Natural killer cell (primary cell): ENCODE results near the gene PLEKHG4B. TPM values are rescaled to one million over a fixed set of nuclear protein-coding genes. Genes with fewer than 3 reads are reported as not detected.

Source experiments
- ATAC-seq, 3 donors: fragments of 150-1000 bp in 2 of 3; fragments of 200-7000 bp in 1 of 3; cut with Tn5 transposase; 1 replicate in 1 of 3; 2 replicates in 2 of 3; pipeline ENCODE4 v1.10.0; 2021; ENCODE audit warnings: mild to moderate bottlenecking in 2 of 3, moderate library complexity in 2 of 3
- DNase-seq, 2 donors: peaks; one replicate each; pipeline versions ENCODE4 v3.0.0 to v3.0.0-alpha.2; 2013 to 2021; ENCODE audit warnings: mixed read lengths in 1 of 2
- H3K27ac ChIP-seq: one replicate; pipeline ENCODE4 v1.5.1; 2013; ENCODE audit warnings: mild to moderate bottlenecking, low read length
- H3K27me3 ChIP-seq: one replicate; pipeline ENCODE4 v1.6.1; 2013; ENCODE audit warnings: low read length; ENCODE audit not compliant: control insufficient read depth, insufficient read depth
- H3K36me3 ChIP-seq: one replicate; pipeline ENCODE4 v1.6.1; 2013; ENCODE audit warnings: low read length; ENCODE audit not compliant: control insufficient read depth, insufficient read depth
- H3K4me1 ChIP-seq: one replicate; pipeline ENCODE4 v1.6.1; 2013; ENCODE audit warnings: low read length; ENCODE audit not compliant: control insufficient read depth, insufficient read depth
- H3K4me3 ChIP-seq: one replicate; pipeline ENCODE4 v1.5.1; 2013; ENCODE audit warnings: low read length
- H3K9me3 ChIP-seq: one replicate; pipeline ENCODE4 v1.6.1; 2013; ENCODE audit warnings: low read length; ENCODE audit not compliant: control insufficient read depth, insufficient read depth
- H3K27ac Mint-ChIP-seq, 2 donors: one replicate each; pipeline ENCODE4 v1.8.0; 2022; ENCODE audit warnings: mild to moderate bottlenecking in 2 of 2, mixed read lengths in 2 of 2, moderate library complexity in 1 of 2
- H3K27me3 Mint-ChIP-seq, 2 donors: one replicate each; pipeline ENCODE4 v1.8.0; 2022; ENCODE audit warnings: low read depth in 2 of 2, mixed read lengths in 2 of 2
- H3K36me3 Mint-ChIP-seq: one replicate; pipeline ENCODE4 v1.8.0; 2022; ENCODE audit warnings: mixed read lengths
- H3K4me1 Mint-ChIP-seq, 2 donors: one replicate each; pipeline ENCODE4 v1.8.0; 2022; ENCODE audit warnings: mixed read lengths in 2 of 2
- H3K4me3 Mint-ChIP-seq: one replicate; pipeline ENCODE4 v1.8.0; 2022; ENCODE audit warnings: mild to moderate bottlenecking, moderate library complexity, mixed read lengths
- H3K9me3 Mint-ChIP-seq, 2 donors: one replicate each; pipeline ENCODE4 v1.8.0; 2022; ENCODE audit warnings: mixed read lengths in 2 of 2
- CTCF ChIP-seq: fragments of 200-600 bp; IDR thresholded peaks from one replicate; pipeline ENCODE4 v1.8.0; 2022; ENCODE audit warnings: antibody characterized with exemption
- WGBS: methylation state at CpG from one replicate; pipeline ENCODE4 v1.1.7; 2013; ENCODE audit warnings: missing lambda C conversion rate; ENCODE audit not compliant: insufficient coverage; 5-methylcytosine and 5-hydroxymethylcytosine counted together
- intact Hi-C: fragments of 100-400 bp; cut with micrococcal nuclease; formaldehyde crosslinking; loops from one replicate; pipeline ENCODE4 v1.14.2; 2022
- total RNA-seq, 4 donors: library from RNA; stranded (reverse); fragments of 120-200 nt in 1 of 4; gene quantifications; one replicate each; pipeline versions ENCODE4 v1.2.3 to v1.2.4, GENCODE V29; 2013 to 2022

PLEKHG4B gene
- total RNA-seq, 3 donors from 2014 or later (not counting 1 experiment from before 2014, with no cell fraction given): 0.07 TPM; not detected in 2

- no peak overlapping the region for H3K4me3 Mint-ChIP-seq
- no peak for TF ChIP-seq CTCF
- DNase-seq (no peak), ATAC-seq (no peak)
- no peaks in the 10 kb centered on the region for H3K4me1 ChIP-seq
- H3K27ac ChIP-seq: no peak overlapping the region
- intact Hi-C loops: no loop called here
- H3K4me3 ChIP-seq: no peak overlapping the region
- no peaks in the 10 kb centered on the region for H3K4me1 Mint-ChIP-seq
- H3K27me3 ChIP-seq: no peaks in the 10 kb centered on the region
- no peaks in the 10 kb centered on the region for H3K9me3 Mint-ChIP-seq
- WGBS: 98% methylated on average over 6 of the region's 7 CpGs
- no peaks in the 10 kb centered on the region for H3K9me3 ChIP-seq
- H3K27ac Mint-ChIP-seq: no peak overlapping the region
- H3K27me3 Mint-ChIP-seq: peaks cover 0 to 2% of the 10 kb centered on the region in 2 donors
- H3K36me3 ChIP-seq: no peaks in the 10 kb centered on the region
- H3K36me3 Mint-ChIP-seq: no peaks in the 10 kb centered on the region
These were observed 48.5 kb downstream of the PLEKHG4B start for GRCh38 chr5:140443-140829.

DNA sequence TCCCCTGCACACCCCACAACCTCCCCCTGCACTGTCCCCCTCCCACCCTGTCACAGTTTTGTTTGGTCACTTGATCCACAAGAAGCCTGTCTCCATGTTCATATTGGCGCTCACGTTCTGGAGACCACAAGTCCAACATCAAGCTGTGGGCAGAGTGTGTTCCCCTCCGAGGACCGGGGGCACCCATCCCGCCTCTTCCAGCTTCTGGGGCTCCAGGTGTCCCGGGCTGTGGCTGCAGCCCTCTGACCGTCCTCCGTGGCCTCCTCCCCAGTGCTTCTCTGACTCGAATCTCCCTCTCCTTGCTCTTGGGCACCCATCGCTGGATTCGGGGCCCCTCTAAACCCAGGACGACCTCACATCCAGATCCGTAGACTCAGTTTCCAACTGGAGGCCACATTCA is 49.2 kb downstream of the PLEKHG4B start:
- Mint-ChIP-seq H3K27ac (no peak overlapping the region), H3K36me3 (no peaks in the 10 kb centered on the region), H3K4me3 (no peak overlapping the region), H3K27me3 (peaks cover 0 to 2% of the 10 kb centered on the region in 2 donors), H3K4me1 (no peaks in the 10 kb centered on the region), H3K9me3 (no peaks in the 10 kb centered on the region)
- Histone ChIP-seq H3K4me1 (no peaks in the 10 kb centered on the region), H3K9me3 (peaks cover 1% of the 10 kb centered on the region), H3K4me3 (no peak overlapping the region), H3K36me3 (no peaks in the 10 kb centered on the region), H3K27ac (no peak overlapping the region), H3K27me3 (no peaks in the 10 kb centered on the region)
- no peak for ATAC-seq
- intact Hi-C loops: no loop called here
- TF ChIP-seq CTCF: no peak
- WGBS: 94% methylated on average over 11 of the region's 13 CpGs
- no peak for DNase-seq

DNA sequence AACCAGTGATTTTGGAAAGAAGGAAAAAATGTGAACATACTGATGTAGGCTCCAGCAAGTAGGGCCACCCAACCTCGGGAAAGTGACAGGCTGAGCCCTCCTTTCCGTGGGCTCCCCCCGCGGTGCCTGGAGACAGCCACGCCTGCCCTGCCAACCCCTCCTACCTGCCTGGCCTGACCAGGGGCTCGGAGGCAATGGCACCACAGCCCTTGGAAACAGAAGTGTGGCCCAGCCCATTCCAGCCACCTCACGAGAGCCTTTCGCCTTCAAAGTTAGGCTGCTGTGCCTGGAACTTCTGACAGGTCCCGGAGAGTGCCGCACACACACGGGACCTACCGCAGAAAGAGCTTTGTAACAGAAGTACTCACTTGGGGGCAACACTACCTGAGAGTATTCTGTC is 49.8 kb downstream of the PLEKHG4B start:
- Histone ChIP-seq H3K9me3 (peaks cover 7% of the 10 kb centered on the region), H3K27ac (no peak overlapping the region), H3K27me3 (no peaks in the 10 kb centered on the region), H3K4me1 (no peaks in the 10 kb centered on the region), H3K36me3 (no peaks in the 10 kb centered on the region), H3K4me3 (no peak overlapping the region)
- H3K4me3 Mint-ChIP-seq: no peak overlapping the region
- no peaks in the 10 kb centered on the region for H3K36me3 Mint-ChIP-seq
- no peak for ATAC-seq
- peaks cover 0 to 2% of the 10 kb centered on the region in 2 donors for H3K27me3 Mint-ChIP-seq
- H3K4me1 Mint-ChIP-seq: no peaks in the 10 kb centered on the region
- no peak for DNase-seq
- no peak for TF ChIP-seq CTCF
- 92% methylated on average over 12 of the region's 12 CpGs for WGBS
- intact Hi-C loops: no loop called here
- H3K9me3 Mint-ChIP-seq: no peaks in the 10 kb centered on the region
- no peak overlapping the region for H3K27ac Mint-ChIP-seq

DNA sequence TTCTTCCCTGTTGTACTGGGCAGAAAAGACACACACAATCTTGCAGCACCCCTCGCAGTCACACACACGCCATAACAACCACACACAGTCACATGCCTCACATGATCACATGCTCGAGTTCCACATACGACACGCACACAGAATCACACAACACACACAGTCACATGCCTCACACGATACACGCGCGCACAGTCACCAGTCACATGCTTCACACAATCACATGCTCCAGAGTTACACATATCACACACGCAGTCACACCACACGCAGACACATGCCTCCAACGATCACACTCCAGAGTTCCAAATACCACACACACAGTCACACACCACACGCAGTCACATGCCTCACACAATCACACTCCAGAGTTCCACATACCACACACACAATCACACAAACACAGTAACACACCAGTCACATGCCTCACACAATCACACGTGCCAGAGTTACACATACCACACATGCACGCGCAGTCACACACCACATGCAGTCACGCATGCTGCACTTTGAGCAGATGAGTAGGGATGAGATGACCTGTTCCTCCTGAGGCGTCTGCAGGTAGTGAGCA is 50.4 kb downstream of the PLEKHG4B start:
- no peaks in the 10 kb centered on the region for H3K4me1 Mint-ChIP-seq
- no peak for TF ChIP-seq CTCF
- no peak overlapping the region for H3K27ac ChIP-seq
- no peaks in the 10 kb centered on the region for H3K27me3 ChIP-seq
- H3K36me3 Mint-ChIP-seq: peaks cover 4% of the 10 kb centered on the region
- H3K9me3 Mint-ChIP-seq: peaks cover 2 to 3% of the 10 kb centered on the region in 2 donors
- no peak for ATAC-seq
- 93% methylated on average over 18 of the region's 18 CpGs for WGBS
- no peaks in the 10 kb centered on the region for H3K4me1 ChIP-seq
- intact Hi-C loops: no loop called here
- no peak overlapping the region for H3K4me3 ChIP-seq
- H3K27ac Mint-ChIP-seq: no peak overlapping the region
- H3K27me3 Mint-ChIP-seq: peaks cover 0 to 2% of the 10 kb centered on the region in 2 donors
- peaks cover 13% of the 10 kb centered on the region for H3K9me3 ChIP-seq
- no peak overlapping the region for H3K4me3 Mint-ChIP-seq
- H3K36me3 ChIP-seq: no peaks in the 10 kb centered on the region
- DNase-seq: no peak
